GM18951 (cell line): Measurements from ENCODE around the gene DIP2B.

Experiments
- POLR2A ChIP-seq: IDR thresholded peaks from 4 replicates; pipeline ENCODE4 v1.6.1; 2011; ENCODE audit warnings: mild to moderate bottlenecking; ENCODE audit not compliant: insufficient read length, insufficient read depth; ENCODE audit errors: extremely low read depth
- in situ Hi-C: fragments of 300-500 bp; cut with MboI; formaldehyde crosslinking; loops from one replicate; pipeline ENCODE4 v1.12.0; 2022; ENCODE audit warnings: low sequenced_read_pairs, mixed read lengths, inconsistent platforms; ENCODE audit not compliant: unreplicated experiment

Gene DIP2B

GRCh38 chr12:50637870-50638481 is 133.2 kb downstream of the DIP2B start:
- in situ Hi-C loops: loop anchor here (5.0 kb wide), 1 partner anchor 131 kb away; no protein-coding TSS in a partner anchor
- no peak for TF ChIP-seq POLR2A

- TF ChIP-seq POLR2A: no peak
- in situ Hi-C loops: loop anchor here (5.0 kb wide), 1 partner anchor 131 kb away; no protein-coding TSS in a partner anchor
These were observed 133.7 kb downstream of the DIP2B start for GRCh38 chr12:50638482-50638880.

GRCh38 chr12:50639721-50640120 is 134.9 kb downstream of the DIP2B start:
- in situ Hi-C loops: loop anchor here (5.0 kb wide), 1 partner anchor 132 kb away; no protein-coding TSS in a partner anchor
- TF ChIP-seq POLR2A: no peak

- in situ Hi-C loops: no loop called here
These were observed 135.6 kb downstream of the DIP2B start for GRCh38 chr12:50640321-50640939.

GRCh38 chr12:50641566-50641965 is 136.8 kb downstream of the DIP2B start:
- in situ Hi-C loops: no loop called here
- TF ChIP-seq POLR2A: no peak

More at GRCh38 chr12:50640321-50640939, 135.6 kb downstream of the DIP2B start:
- no peak for TF ChIP-seq POLR2A

GRCh38 chr12:50642035-50642451 is 137.3 kb downstream of the DIP2B start:
- TF ChIP-seq POLR2A: no peak
- in situ Hi-C loops: no loop called here

GRCh38 chr12:50642761-50643160 is 138.0 kb downstream of the DIP2B start:
- in situ Hi-C loops: no loop called here
- TF ChIP-seq POLR2A: no peak

GRCh38 chr12:50647031-50647430 is 142.2 kb downstream of the DIP2B start:
- in situ Hi-C loops: no loop called here

GRCh38 chr12:50647479-50647878 is 142.7 kb downstream of the DIP2B start:
- in situ Hi-C loops: no loop called here

More at GRCh38 chr12:50647031-50647430, 142.2 kb downstream of the DIP2B start:
- TF ChIP-seq POLR2A: no peak

GRCh38 chr12:50650285-50650684 is 145.5 kb downstream of the DIP2B start:
- TF ChIP-seq POLR2A: no peak
- in situ Hi-C loops: no loop called here

More at GRCh38 chr12:50647479-50647878, 142.7 kb downstream of the DIP2B start:
- no peak for TF ChIP-seq POLR2A

GRCh38 chr12:50655374-50655921 is 150.7 kb downstream of the DIP2B start:
- no peak for TF ChIP-seq POLR2A

GRCh38 chr12:50659260-50659659 is 154.5 kb downstream of the DIP2B start:
- TF ChIP-seq POLR2A: no peak
- in situ Hi-C loops: no loop called here

More at GRCh38 chr12:50655374-50655921, 150.7 kb downstream of the DIP2B start:
- in situ Hi-C loops: no loop called here

- in situ Hi-C loops: no loop called here
- TF ChIP-seq POLR2A: no peak
These were observed 155.1 kb downstream of the DIP2B start for GRCh38 chr12:50659690-50660424.

GRCh38 chr12:50660425-50660822 is 155.6 kb downstream of the DIP2B start:
- TF ChIP-seq POLR2A: no peak
- in situ Hi-C loops: no loop called here
